AG09309 (cell line): ENCODE results near the gene STK11.
A peak's percentile ranks its signal among the peaks of the same experiment; 100 is the strongest.

Experiments used
- DNase-seq: peaks from one replicate; pipeline ENCODE4 v3.0.0-alpha.2; 2010; ENCODE audit warnings: low read depth
- H3K4me3 ChIP-seq: 2 replicates; pipeline ENCODE4 v1.5.1; 2011; ENCODE audit warnings: mild to moderate bottlenecking, low read depth, low read length, moderate library complexity; ENCODE audit not compliant: control insufficient read depth
- CTCF ChIP-seq: IDR thresholded peaks from 2 replicates; pipeline ENCODE4 v1.5.1; 2011; ENCODE audit warnings: mild to moderate bottlenecking, low read depth, low read length, inconsistent platforms; ENCODE audit not compliant: insufficient read depth, control insufficient read depth; ENCODE audit errors: missing control alignments

The STK11 gene

DNA sequence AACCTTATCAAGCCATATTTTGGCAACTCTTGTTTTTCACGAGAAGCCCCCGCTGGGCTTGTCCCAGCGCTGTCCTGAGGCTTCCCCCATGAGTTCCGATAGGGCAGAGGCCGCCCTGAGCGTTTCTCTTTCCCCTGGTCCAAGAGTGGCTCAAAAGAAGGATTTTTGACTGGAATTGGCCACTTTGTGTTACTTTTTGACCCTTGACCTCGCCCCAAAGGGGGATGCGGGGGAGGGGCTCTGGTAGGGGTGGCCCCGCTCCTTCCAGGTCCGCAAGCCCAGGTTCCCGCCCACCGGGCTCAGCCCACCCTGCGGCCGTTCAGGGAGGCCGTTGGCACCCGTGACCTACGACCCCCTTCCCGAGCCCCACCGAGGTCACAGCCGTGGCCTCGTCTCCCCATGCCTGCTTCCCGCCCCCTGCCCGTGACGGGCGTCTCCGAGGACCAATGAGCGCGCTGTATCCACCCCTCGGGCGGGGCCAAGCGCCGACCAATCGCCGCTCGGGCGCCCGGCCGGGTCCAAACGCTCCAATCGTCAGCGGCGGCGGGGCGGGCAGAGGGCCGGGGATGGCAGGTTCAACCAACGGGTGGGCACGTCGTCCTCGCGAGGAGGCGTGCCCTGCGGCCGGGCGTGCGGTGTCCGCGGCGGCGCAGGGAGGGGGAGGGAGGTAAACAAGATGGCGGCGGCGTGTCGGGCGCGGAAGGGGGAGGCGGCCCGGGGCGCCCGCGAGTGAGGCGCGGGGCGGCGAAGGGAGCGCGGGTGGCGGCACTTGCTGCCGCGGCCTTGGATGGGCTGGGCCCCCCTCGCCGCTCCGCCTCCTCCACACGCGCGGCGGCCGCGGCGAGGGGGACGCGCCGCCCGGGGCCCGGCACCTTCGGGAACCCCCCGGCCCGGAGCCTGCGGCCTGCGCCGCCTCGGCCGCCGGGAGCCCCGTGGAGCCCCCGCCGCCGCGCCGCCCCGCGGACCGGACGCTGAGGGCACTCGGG, at the start of gene STK11:
STK11 (plus strand) TSS at position 665 of the 986 bp plus-strand sequence. CDS start 1,136 bp downstream, outside the sequence.
- peak; percentile 81 for DNase-seq
- peak within 1 kb of the TSS; percentile 91 for H3K4me3 ChIP-seq
- no peak for TF ChIP-seq CTCF

- DNase-seq, result no peak
- H3K4me3 ChIP-seq, result no peak overlapping the region
- TF ChIP-seq CTCF, result no peak
Observed at GRCh38 chr19:1156305-1156801, 49.2 kb upstream of the STK11 start.

GRCh38 chr19:1156830-1157615, 48.6 kb upstream of the STK11 start:
- no peak overlapping the region for H3K4me3 ChIP-seq
- no peak for DNase-seq
- TF ChIP-seq CTCF, result no peak

DNA sequence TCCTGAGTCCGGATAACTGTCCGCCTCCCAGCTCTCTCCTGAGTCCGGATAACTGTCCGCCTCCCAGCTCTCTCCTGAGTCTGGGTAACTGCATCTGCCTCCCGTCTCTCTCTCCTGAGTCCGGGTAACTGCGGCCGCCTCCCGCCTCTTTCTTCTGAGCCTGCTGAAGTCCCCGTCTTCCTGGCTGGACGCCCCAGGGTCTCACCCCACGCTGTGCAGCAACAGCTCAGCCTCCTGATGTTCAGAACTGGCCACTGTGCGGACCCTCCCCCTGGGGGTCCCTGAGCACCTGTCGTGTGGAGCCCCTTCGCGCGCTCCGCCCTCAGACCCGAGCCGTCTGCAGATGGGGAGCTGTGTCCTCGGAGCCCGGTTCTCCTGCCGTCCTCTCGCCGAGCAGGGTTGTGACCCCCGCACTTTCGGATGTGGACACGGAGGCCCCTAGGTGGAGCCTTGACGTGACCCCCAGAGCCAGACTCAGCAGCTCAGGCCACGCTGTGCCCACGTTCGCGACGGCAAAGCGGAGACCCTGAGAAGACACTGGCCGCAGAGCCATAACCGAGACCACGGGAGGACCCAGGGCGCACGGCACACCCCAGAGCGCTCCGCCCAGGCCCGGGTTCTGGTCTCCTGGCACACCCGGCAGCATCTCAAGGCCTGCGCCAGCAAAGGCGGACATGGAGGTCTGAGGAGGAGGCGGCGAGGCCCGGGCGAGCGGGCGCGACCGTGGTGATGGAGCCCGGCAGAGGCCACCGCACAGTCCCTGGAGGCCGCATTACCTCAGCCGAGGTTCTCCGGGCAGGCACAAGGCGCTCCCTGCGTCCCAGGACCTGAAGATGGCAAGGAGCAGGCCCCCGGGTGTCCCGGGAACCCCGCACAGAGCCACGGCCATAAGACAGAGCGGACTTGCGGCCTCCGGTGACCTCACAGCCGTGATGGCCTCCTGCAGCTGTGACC, 47.4 kb upstream of the STK11 start:
- H3K4me3 ChIP-seq, result no peak overlapping the region
- TF ChIP-seq CTCF, result no peak
- no peak for DNase-seq

GRCh38 chr19:1158885-1159448, 46.6 kb upstream of the STK11 start:
- H3K4me3 ChIP-seq, result no peak overlapping the region
- no peak for TF ChIP-seq CTCF
- no peak for DNase-seq
